GM13976 (cell line): ENCODE data around the gene CSPG4.

Experiments
- DNase-seq: peaks from one replicate; pipeline ENCODE4 v3.0.0; 2012; ENCODE audit warnings: low spot score
- in situ Hi-C: fragments of 300-500 bp; cut with MboI; formaldehyde crosslinking; loops from one replicate; pipeline ENCODE4 v1.12.0; 2022; ENCODE audit warnings: low sequenced_read_pairs, mixed read lengths, inconsistent platforms; ENCODE audit not compliant: unreplicated experiment
- TF ChIP-seq, protein P1 (sequence below): IDR thresholded peaks from 2 replicates; pipeline ENCODE4 v1.5.1; 2012; ENCODE audit warnings: borderline replicate concordance, mild to moderate bottlenecking; ENCODE audit not compliant: insufficient read depth; ENCODE audit errors: extremely low read depth, missing control alignments, control extremely low read depth

The CSPG4 gene

DNA sequence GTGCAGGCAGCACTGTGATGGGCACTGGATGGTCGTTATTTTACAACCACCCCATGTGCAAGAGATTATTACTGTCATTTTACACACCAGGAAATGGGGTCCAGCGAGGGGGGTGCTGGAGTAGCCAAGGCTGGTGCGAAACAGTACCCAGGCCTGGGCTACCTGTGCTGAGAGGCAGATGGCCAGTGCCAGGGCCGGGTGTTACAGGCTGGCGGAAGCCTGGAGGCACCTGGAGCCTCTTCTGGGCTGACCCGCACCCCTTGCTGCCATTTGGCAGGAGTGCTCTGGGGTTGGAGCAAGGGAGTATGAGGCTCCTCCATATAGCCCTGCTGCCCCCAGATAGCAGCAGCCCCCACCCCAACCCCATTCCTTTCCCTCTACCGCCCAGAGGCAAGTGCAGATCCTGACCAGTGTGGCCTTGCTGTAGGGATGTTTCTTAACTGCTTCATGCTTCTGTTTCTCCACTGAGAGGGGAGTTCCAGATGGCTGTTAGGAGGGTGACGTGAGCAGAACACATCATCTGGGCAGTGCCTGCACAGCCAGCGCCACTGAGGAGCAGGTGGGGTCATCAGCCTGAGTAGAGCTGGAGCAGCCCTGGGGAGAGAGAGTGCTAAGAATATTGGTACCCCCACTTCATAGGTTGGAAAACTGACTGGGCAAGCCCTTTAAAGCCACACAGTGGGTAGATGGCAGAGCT is 49.7 kb downstream of the CSPG4 start:
- TF ChIP-seq, protein P1, sequence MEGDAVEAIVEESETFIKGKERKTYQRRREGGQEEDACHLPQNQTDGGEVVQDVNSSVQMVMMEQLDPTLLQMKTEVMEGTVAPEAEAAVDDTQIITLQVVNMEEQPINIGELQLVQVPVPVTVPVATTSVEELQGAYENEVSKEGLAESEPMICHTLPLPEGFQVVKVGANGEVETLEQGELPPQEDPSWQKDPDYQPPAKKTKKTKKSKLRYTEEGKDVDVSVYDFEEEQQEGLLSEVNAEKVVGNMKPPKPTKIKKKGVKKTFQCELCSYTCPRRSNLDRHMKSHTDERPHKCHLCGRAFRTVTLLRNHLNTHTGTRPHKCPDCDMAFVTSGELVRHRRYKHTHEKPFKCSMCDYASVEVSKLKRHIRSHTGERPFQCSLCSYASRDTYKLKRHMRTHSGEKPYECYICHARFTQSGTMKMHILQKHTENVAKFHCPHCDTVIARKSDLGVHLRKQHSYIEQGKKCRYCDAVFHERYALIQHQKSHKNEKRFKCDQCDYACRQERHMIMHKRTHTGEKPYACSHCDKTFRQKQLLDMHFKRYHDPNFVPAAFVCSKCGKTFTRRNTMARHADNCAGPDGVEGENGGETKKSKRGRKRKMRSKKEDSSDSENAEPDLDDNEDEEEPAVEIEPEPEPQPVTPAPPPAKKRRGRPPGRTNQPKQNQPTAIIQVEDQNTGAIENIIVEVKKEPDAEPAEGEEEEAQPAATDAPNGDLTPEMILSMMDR: no peak
- no peak for DNase-seq
- in situ Hi-C loops: no loop called here

DNA sequence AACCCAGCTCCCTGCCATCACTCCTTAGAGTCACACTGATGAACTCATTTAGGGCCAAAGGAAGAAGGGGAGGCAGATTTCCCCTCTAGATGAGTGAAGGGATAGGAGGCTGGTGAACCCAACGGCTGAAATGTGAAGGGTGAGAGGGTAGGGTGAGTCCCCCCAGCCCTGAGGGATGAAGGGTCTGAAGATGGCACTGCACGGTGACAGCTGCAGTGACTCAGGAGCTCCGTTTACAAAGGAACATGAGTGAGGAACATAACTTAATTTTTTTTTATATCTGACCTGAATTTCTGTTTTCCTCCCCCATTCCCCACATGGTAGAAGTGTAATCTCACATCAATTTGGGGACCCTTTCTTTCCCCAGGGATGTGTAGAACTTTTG is 50.9 kb downstream of the CSPG4 start:
- TF ChIP-seq, protein P1: no peak

DNA sequence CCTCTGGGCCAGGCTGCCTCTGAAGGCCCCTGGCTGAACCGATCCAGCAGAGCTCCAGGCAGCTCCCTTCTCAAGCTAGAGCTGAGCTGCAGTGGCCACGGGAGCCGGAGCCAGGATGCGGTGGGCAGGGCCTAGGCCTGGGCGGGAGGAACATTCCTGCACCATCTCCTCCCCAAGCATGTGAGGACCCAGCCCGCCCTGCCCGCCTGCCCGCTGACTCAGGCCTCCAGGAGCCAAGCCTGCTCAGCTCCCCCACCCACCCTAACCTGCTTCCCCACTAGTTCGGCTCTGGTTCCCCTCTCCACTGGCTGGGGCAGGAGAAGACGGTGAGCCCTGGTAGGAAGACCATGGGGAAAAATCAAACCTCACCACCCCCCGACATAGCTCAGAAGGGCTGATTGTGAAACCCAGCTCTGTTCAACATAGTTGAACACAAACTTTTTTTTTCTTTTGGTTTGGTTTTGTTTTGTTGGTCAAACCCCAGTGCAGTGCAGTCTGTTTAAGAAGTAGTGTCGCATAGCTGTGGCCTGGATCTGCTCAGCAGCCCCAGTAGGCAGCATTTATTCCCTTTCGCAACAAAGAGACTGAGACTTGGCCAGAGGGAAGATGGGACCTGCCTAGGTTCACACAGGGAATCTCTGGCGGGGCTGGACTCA is 51.4 kb downstream of the CSPG4 start:
- in situ Hi-C loops: no loop called here
- TF ChIP-seq, protein P1: no peak
- no peak for DNase-seq

More for the DNA sequence above, 50.9 kb downstream of the CSPG4 start:
- no peak for DNase-seq
- in situ Hi-C loops: no loop called here

DNA sequence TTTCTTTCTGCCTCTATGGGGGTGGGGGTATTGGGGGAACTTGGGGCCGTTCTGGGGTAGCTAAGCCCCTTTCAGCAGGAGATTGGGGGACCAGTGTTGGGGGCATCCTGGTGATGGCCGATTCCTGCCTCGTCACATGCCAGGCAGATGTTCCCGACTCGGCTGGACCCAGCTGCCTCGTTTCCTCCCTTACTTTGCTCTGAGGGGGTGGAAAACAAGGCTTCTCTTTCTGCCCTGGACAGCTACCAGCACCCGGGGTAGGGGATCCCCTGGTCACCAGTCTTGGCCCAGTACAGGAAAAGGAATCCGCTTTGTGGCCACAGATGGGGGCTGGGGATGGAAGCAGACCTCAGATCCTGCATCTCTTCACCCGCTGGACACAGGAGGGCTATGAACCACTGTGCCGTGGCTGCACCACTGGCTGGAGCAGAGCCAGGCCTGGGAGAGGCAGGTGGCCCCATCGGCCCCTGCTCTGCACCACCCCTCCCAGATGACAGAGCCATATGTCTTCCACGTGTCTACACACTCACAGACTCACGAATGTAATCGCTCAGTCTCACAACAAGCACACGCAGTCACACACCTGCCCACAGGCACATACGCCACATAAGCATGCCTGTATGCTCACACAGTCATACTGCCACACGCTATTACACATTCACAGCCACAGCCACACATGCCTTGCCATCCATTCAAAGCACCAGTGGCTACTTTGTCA is 52.6 kb downstream of the CSPG4 start:
- TF ChIP-seq, protein P1: no peak
- in situ Hi-C loops: no loop called here
- no peak for DNase-seq

DNA sequence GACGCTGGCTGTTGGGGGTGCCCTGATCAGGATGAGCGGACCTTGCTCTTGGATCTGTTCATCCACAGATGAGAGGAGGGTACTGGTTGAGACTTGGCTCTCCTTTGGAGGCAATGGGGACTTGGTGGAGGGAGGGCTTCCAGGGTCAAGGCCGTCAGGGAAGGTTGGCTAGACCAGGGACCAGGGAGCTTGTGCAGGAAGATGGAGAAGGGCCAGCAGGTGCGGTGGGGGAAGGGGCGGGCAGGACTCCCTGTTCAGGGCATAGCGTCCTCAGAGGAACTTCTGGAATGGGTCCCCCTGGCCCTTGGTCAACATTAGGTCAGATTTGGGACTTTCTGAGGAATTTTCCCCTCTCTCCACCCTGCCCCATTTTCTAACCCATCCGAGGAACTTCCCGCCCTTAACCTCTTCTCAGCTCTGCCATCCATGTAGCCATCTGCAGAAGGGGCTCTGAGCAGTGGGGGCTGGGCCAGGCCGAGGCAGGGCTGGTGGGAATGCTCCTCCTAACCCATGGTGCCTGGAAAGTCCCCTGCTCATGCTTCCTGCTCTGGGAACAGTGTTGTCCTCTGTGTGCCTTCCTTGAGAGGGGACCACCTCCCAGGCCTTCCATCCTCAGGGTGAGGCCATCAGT is 53.4 kb downstream of the CSPG4 start:
- DNase-seq: no peak
- in situ Hi-C loops: no loop called here
- TF ChIP-seq, protein P1: no peak

DNA sequence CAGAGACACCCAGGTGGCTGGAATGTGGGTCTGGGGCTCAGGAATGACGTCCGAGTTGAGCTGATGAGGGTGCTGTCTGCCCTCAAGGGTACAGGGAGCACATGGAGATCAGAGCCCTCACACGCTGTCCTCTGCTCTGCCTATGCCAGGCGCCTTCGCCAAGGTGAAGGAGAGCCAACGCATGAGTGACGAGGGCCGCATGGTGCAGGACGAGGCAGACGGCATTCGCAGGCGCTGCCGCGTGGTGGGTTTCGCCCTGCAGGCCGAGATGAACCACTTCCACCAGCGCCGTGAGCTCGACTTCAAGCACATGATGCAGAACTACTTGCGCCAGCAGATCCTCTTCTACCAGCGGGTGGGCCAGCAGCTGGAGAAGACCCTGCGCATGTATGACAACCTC is 55.8 kb downstream of the CSPG4 start:
- no peak for DNase-seq
- in situ Hi-C loops: no loop called here
- TF ChIP-seq, protein P1: no peak
